Measurements from ENCODE around the gene CC2D1A.

DNA sequence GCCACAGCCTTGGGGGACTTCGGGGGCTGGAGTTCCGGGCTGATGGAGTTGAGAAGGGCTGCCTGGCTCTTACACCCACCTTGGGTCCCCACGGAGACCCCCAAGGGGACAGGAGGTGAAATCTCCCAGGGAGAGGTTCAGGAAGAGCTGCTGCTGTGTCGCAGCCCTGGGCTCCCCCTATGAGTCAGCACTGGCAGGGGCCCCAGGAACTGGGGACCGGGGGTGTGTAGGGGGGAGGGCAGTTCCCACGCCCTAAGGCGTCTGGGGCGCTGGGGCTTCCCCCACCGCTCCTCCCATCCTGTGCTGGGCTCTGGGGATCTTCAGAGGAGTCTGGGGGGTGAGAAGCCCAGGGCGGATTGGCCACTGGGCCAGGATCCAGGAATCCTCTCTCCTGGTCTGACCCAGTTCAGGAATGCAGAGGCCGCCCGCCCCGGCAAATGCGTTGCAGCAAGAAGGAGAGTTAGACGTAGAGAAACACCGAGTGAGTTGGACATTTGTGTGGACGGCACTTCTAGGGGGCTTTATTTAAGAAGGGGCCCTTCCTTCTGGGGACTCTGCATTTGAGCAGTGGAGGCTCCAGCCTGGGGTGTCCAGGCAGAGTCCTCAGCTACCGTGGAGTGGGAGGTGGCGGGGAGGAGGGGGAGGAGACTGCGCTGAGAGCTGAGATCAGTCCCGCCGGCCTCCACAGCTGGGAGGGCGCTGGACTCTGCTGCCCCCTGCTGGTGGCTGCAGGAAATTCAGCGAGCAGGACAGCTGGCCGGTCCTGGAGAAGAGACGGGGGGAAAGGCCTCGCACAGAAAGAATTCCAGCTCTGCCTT, 44.1 kb upstream of the CC2D1A start:
- TF ChIP-seq, protein P1, sequence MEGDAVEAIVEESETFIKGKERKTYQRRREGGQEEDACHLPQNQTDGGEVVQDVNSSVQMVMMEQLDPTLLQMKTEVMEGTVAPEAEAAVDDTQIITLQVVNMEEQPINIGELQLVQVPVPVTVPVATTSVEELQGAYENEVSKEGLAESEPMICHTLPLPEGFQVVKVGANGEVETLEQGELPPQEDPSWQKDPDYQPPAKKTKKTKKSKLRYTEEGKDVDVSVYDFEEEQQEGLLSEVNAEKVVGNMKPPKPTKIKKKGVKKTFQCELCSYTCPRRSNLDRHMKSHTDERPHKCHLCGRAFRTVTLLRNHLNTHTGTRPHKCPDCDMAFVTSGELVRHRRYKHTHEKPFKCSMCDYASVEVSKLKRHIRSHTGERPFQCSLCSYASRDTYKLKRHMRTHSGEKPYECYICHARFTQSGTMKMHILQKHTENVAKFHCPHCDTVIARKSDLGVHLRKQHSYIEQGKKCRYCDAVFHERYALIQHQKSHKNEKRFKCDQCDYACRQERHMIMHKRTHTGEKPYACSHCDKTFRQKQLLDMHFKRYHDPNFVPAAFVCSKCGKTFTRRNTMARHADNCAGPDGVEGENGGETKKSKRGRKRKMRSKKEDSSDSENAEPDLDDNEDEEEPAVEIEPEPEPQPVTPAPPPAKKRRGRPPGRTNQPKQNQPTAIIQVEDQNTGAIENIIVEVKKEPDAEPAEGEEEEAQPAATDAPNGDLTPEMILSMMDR (IDR thresholded peaks at IDR 0.05; ENCODE audit: low read depth, low read length, poor library complexity, severe bottlenecking), result peak; percentile 83
- no peak for TF ChIP-seq EZH2phosphoT487 (IDR thresholded peaks at IDR 0.05; ENCODE audit: borderline replicate concordance, low read length)

Data from DOHH2 (cell line).